CD1c-positive myeloid dendritic cell (primary cell): ENCODE data around the gene S100A10.

Experiments used
- DNase-seq: peaks from one replicate; pipeline ENCODE4 v3.0.0-alpha.2; 2016; ENCODE audit errors: extremely low spot score

Gene S100A10

GRCh38 chr1:151935894-151936602 is 57.6 kb downstream of the S100A10 start:
- no peak for DNase-seq

GRCh38 chr1:151935154-151935553 is 58.5 kb downstream of the S100A10 start:
- DNase-seq, result no peak

GRCh38 chr1:151934048-151934493 is 59.6 kb downstream of the S100A10 start:
- peak; percentile 81 for DNase-seq
